Measurements from ENCODE around the gene SPTA1.
"Not testable (repeated sequence)": the region's sequence is repeated elsewhere in the genome, so short reads cannot be mapped to it uniquely, and the experiment has no call there.

SPTA1 gene

GRCh38 chr1:158686111-158687009 lies at the start of gene SPTA1:
SPTA1 (minus strand) TSS chr1:158686715; CDS start chr1:158686517, 198 bp downstream.
- DNase-seq: no peak

- no peak for DNase-seq
These were observed 49.3 kb upstream of the SPTA1 start for GRCh38 chr1:158735848-158736247.

GRCh38 chr1:158732524-158732923 lies 46.0 kb upstream of the SPTA1 start:
- DNase-seq: no peak

- no peak for DNase-seq
These were observed 45.2 kb upstream of the SPTA1 start for GRCh38 chr1:158731707-158732106.

- DNase-seq: no peak
These were observed 43.9 kb upstream of the SPTA1 start for GRCh38 chr1:158730453-158730852.

- no peak for DNase-seq
These were observed 42.2 kb upstream of the SPTA1 start for GRCh38 chr1:158728510-158729225.

- no peak for DNase-seq
These were observed 37.9 kb upstream of the SPTA1 start for GRCh38 chr1:158724442-158724841.

GRCh38 chr1:158720620-158721019 lies 34.1 kb upstream of the SPTA1 start, which contains the start of gene OR6K3:
OR6K3 (minus strand) TSS chr1:158720720; CDS start chr1:158718115, 2,605 bp downstream.
- DNase-seq: no peak

- DNase-seq: no peak
These were observed 33.1 kb upstream of the SPTA1 start for GRCh38 chr1:158719664-158720063.

GRCh38 chr1:158717344-158717743 lies 30.8 kb upstream of the SPTA1 start:
- DNase-seq: no peak

GRCh38 chr1:158716335-158716734 lies 29.8 kb upstream of the SPTA1 start:
- DNase-seq: no peak

GRCh38 chr1:158714754-158715153 lies 28.2 kb upstream of the SPTA1 start:
- DNase-seq: no peak

GRCh38 chr1:158711098-158711497 lies 24.6 kb upstream of the SPTA1 start:
- DNase-seq: no peak

GRCh38 chr1:158706096-158706495 lies 19.6 kb upstream of the SPTA1 start:
- no peak for DNase-seq

GRCh38 chr1:158700552-158700951 lies 14.0 kb upstream of the SPTA1 start, which contains the start of gene OR6K2:
OR6K2 (minus strand) TSS chr1:158700652; CDS start chr1:158700652, 0 bp downstream.
- no peak for DNase-seq

GRCh38 chr1:158694596-158694995 lies 8.1 kb upstream of the SPTA1 start:
- no peak for DNase-seq

- DNase-seq: no peak
These were observed 5.8 kb upstream of the SPTA1 start for GRCh38 chr1:158692356-158692755.

- DNase-seq: no peak
These were observed 5.4 kb upstream of the SPTA1 start for GRCh38 chr1:158691907-158692306.

- DNase-seq: not testable (repeated sequence)
These were observed 4.6 kb upstream of the SPTA1 start for GRCh38 chr1:158691149-158691548.

GRCh38 chr1:158689875-158690274 lies 3.4 kb upstream of the SPTA1 start:
- DNase-seq: no peak

- DNase-seq: no peak
These were observed 2.6 kb upstream of the SPTA1 start for GRCh38 chr1:158689110-158689509.

GRCh38 chr1:158688343-158688742 lies 1.8 kb upstream of the SPTA1 start:
- not testable (repeated sequence) for DNase-seq

GRCh38 chr1:158687037-158687436 lies 522 bp upstream of the SPTA1 start:
- no peak for DNase-seq

- no peak for DNase-seq
These were observed 1.4 kb downstream of the SPTA1 start for GRCh38 chr1:158685085-158685484.
